Activated T-helper 2 cell treated with anti-CD3 and anti-CD28 coated beads, Interferon-gamma antibody, Interleukin-2, Interleukin-4, amounts not matched to agents 10 μg/mL and 5 μg/mL and 100 μg/mL, durations not matched to agents 14 hours and 24 hours and 36 hours (primary cell): ENCODE data around the gene PLS1. TPM values are rescaled to one million over a fixed set of nuclear protein-coding genes. Genes with fewer than 3 reads are reported as not detected.
A peak's percentile ranks its signal among the peaks of the same experiment; 100 is the strongest.
"Not testable (repeated sequence)": the region's sequence is repeated elsewhere in the genome, so short reads cannot be mapped to it uniquely, and the experiment has no call there.

Source experiments
- DNase-seq: peaks from one replicate; pipeline ENCODE4 v3.0.0; 2021; ENCODE audit warnings: low spot score
- H3K27ac Mint-ChIP-seq: one replicate; pipeline ENCODE4 v1.8.0; 2021; ENCODE audit warnings: mixed read lengths
- H3K27me3 Mint-ChIP-seq: one replicate; pipeline ENCODE4 v1.8.0; 2021; ENCODE audit warnings: low read depth, mixed read lengths
- H3K36me3 Mint-ChIP-seq: one replicate; pipeline ENCODE4 v1.8.0; 2021; ENCODE audit warnings: low read depth, mixed read lengths
- H3K4me1 Mint-ChIP-seq: one replicate; pipeline ENCODE4 v1.8.0; 2021; ENCODE audit warnings: low read depth, mixed read lengths
- H3K4me3 Mint-ChIP-seq: one replicate; pipeline ENCODE4 v1.8.0; 2021; ENCODE audit warnings: low read depth, mild to moderate bottlenecking, moderate library complexity, mixed read lengths
- H3K9me3 Mint-ChIP-seq: one replicate; pipeline ENCODE4 v1.8.0; 2021; ENCODE audit warnings: mixed read lengths
- intact Hi-C: fragments of 100-400 bp; cut with micrococcal nuclease; formaldehyde crosslinking; loops from one replicate; pipeline ENCODE4 v1.15.1; 2023
- total RNA-seq: library from RNA; stranded (reverse); gene quantifications from 2 replicates; pipeline ENCODE4 v1.2.3, GENCODE V29; 2022

The PLS1 gene
- total RNA-seq, 1 donor from 2014 or later = 6.2 TPM

DNA sequence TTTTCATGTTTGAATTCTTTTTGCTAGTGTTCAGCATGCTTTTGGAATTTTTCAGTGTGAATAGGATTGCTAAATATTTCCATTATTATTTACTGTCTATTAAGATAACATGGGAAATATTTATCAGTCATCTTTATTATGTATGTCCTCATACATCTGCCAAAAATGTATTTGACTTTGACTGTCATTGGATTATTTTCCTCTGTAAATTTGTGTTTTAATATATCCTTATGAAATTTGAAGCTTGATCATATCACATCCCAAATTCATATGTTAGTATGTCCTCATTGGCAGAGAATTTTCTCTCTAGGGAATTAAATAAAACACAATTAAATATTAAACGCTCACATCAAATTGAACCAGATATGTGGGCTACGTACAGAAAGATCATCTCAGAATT, 95.3 kb downstream of the PLS1 start:
- Mint-ChIP-seq H3K9me3 (no peaks in the 10 kb centered on the region), H3K27me3 (no peaks in the 10 kb centered on the region), H3K36me3 (no peaks in the 10 kb centered on the region), H3K4me3 (no peak overlapping the region), H3K27ac (no peak overlapping the region), H3K4me1 (peaks cover 2% of the 10 kb centered on the region)
- no peak for DNase-seq
- intact Hi-C loops = no loop called here

DNA sequence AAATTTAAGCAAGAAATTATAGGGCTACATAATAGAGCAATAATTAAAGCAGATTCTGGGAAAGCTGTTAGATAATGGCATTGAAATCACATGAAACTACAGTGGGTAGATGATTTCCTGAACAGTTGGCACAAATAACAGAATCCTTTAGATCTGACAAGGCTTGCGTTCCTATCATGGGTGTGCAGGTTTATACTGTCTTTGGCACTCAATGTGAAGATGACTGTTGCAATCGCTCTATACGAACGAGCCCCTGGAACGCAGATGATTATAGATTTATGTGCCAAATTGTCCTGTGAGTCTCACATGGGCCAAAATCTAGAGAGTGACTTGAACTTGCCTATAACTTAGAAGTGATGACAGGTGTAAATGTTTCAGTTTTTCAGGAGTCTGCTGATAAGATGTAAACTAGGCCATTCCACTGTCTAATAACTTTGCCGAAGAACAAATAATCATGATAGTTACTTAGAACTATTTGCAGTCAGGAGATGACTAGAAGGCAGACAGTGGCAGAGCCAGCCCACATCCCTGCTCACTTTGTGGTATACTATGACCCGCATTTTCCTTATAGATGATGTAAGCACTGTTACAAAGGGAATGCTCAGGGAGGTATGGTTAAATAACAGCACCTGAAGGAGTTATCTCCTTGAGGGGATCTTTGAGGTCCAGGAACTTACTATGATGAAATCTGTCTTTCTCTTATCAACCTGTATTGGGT, 97.1 kb downstream of the PLS1 start:
- H3K36me3 Mint-ChIP-seq = no peaks in the 10 kb centered on the region
- DNase-seq = no peak
- H3K27me3 Mint-ChIP-seq = no peaks in the 10 kb centered on the region
- H3K4me1 Mint-ChIP-seq = peaks cover 2% of the 10 kb centered on the region
- intact Hi-C loops = no loop called here
- H3K4me3 Mint-ChIP-seq = no peak overlapping the region
- H3K9me3 Mint-ChIP-seq = no peaks in the 10 kb centered on the region
- H3K27ac Mint-ChIP-seq = no peak overlapping the region

DNA sequence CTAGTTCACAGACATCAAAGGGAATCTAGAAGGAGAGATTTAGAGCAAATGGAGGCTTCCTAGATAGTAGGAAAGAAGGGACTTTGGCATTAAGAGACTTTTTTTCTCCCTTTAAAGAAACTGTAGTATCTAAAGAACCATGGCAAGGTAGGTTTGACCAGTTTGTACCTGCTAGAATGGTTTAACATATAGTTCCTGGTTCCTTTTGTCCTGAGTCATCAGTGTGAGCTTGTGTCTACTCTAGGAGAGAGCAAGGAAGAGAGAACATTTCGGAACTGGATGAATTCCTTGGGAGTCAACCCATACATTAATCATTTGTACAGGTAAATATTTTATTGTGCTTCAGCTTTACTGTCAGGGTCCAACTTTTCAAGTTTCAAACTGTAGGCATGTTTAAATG, 98.0 kb downstream of the PLS1 start:
- Mint-ChIP-seq H3K4me3 (no peak overlapping the region), H3K36me3 (no peaks in the 10 kb centered on the region), H3K27me3 (no peaks in the 10 kb centered on the region), H3K4me1 (peaks cover 2% of the 10 kb centered on the region), H3K9me3 (no peaks in the 10 kb centered on the region), H3K27ac (no peak overlapping the region)
- DNase-seq = no peak
- intact Hi-C loops = no loop called here

DNA sequence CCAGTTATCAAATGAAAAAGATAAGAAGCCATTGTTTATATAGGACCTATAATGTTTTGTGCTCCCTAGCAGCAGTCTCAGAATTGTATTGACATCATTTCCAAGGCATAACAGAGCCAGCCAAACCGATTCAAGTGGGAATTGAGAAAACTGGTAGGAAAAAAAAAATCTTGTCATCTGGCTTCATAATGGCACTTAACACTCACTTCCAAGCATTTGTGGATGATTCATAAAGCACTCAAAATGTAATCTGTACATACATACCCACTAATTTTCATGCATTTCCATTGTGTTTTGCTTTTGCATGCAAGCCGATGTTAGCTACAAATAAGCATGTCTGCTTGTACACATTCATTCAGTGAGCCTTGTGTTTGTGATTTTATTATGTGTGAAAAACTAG, 109.0 kb downstream of the PLS1 start:
- no peaks in the 10 kb centered on the region for H3K36me3 Mint-ChIP-seq
- H3K27me3 Mint-ChIP-seq = no peaks in the 10 kb centered on the region
- peaks cover 10% of the 10 kb centered on the region for H3K4me1 Mint-ChIP-seq
- no peaks in the 10 kb centered on the region for H3K9me3 Mint-ChIP-seq
- no peak overlapping the region for H3K4me3 Mint-ChIP-seq
- no peak overlapping the region for H3K27ac Mint-ChIP-seq
- intact Hi-C loops = no loop called here
- no peak for DNase-seq

DNA sequence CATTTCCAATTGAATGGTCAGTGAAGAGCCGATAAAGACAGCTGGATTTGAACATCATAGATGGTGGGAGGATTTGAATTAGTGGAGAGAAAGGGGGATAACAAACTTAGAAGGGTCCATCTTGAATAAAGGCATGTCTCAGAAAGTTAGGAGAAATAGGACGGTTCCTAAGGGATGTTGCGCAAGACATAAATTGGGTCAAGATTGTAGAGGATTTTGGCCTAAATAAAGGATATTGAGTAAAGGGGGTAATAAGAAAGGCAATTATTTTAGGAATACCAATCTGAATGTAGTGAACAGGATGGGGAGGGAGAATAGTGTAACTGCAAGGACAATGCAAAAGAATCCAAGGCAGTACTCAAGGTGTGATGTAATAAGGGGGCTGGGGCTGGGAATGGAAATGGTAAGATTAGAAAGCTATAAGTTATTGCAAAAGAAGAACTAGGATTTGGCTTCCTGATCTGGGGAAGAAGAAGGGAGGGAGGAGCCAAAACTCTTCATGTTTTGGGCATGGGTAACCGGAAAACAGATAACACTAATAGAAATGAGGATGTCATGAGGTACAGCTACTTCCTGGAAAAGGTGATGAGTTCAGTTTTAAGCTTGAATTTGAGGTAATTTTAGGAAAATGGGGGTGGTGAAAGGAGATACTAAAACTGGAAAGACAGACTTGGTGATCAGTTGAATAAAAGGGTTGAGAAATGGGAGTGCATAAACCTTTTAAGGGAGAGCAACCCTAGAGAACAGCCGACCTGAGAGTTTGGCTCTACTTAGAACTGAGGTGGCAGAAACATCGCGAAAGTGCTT, 110.3 kb downstream of the PLS1 start:
- intact Hi-C loops = loop anchor here (2.0 kb wide), 1 partner anchor 16 kb away; no protein-coding TSS in a partner anchor
- Mint-ChIP-seq H3K4me3 (no peak overlapping the region), H3K27me3 (no peaks in the 10 kb centered on the region), H3K4me1 (peaks cover 10% of the 10 kb centered on the region), H3K36me3 (no peaks in the 10 kb centered on the region), H3K27ac (no peak overlapping the region), H3K9me3 (no peaks in the 10 kb centered on the region)
- DNase-seq = no peak

DNA sequence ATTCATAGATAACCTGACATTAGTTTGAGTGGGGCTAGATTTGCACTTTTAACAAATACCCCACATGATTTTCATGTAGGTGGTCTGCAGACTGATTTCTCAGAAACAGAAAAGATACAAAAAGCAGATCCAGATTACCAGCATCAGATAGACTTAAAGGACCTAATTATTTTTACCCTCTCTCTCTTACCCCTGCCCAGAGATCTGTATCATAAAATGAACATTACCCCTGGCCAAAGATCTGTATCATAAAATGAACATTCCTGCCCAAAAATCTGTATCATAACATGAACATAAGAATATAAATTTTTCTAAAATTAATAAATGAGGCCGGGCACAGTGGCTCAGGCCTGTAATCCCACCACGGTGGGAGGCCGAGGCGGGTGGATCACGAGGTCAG, 113.0 kb downstream of the PLS1 start:
- no peak for DNase-seq
- H3K9me3 Mint-ChIP-seq = no peaks in the 10 kb centered on the region
- H3K36me3 Mint-ChIP-seq = no peaks in the 10 kb centered on the region
- intact Hi-C loops = no loop called here
- H3K4me3 Mint-ChIP-seq = no peak overlapping the region
- peaks cover 2% of the 10 kb centered on the region for H3K27me3 Mint-ChIP-seq
- H3K4me1 Mint-ChIP-seq = peaks cover 10% of the 10 kb centered on the region
- H3K27ac Mint-ChIP-seq = no peak overlapping the region

DNA sequence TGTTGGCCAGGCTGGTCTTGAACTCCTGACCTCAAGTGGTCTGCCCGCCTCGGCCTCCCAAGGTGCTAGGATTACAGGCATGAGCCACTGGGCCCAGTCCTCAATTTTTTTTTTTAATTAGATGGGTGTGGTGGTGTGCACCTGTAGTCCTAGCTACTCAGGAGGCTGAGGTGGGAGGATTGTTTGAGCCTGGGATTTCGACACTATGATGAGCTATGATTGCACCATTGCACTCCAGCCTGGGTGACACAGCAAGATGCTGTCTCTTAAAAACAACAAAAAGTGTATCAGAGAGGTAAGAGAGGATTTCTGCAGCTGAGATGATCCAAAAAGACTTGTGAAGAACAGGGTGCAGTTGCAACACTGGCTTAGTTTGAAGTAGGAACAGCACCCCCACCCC, 118.7 kb downstream of the PLS1 start:
- H3K4me3 Mint-ChIP-seq, DNase-seq, H3K36me3 Mint-ChIP-seq, H3K27ac Mint-ChIP-seq, H3K4me1 Mint-ChIP-seq, H3K9me3 Mint-ChIP-seq, intact Hi-C loops: not testable (repeated sequence)
- H3K27me3 Mint-ChIP-seq = peaks cover 22% of the 10 kb centered on the region

DNA sequence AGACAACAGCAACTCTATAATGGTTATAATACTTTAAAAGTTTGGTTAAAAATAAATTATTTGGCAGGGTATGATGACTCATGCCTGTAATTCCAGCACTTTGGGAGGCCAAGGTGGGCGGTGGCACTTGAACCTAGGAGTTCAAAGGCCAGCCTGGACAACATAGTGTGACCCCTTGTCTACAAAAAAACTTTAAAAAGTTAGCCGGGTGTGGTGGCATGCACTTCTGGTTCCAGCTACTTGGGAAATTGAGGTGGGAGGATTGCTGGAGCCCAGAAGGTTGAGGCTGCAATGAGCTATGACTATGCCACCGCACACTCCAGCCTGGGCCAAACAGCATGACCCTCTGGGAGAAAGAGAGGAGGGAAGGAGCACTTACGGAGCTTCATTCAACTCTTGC, 119.9 kb downstream of the PLS1 start:
- Mint-ChIP-seq H3K27me3 (peaks cover 32% of the 10 kb centered on the region), H3K9me3 (no peaks in the 10 kb centered on the region), H3K36me3 (no peaks in the 10 kb centered on the region), H3K4me1 (no peaks in the 10 kb centered on the region), H3K4me3 (no peak overlapping the region), H3K27ac (no peak overlapping the region)
- intact Hi-C loops = no loop called here
- DNase-seq = no peak

DNA sequence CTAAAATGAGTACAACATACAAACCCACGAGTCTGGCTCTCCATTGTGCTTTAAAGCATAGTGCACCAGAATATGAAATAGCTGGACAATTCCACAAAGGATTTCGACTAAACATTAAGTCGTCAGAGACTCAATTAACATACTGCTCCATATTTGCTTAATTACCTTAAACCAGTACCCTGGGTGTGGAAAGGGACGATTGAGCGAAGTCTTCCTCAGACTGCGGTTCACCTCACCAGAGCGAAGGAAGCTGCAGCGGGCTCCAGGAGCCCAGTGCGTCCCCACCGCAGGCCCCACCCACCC, 127.4 kb downstream of the PLS1 start:
- no peak overlapping the region for H3K27ac Mint-ChIP-seq
- H3K36me3 Mint-ChIP-seq = no peaks in the 10 kb centered on the region
- no peak for DNase-seq
- peaks cover 4% of the 10 kb centered on the region for H3K4me1 Mint-ChIP-seq
- intact Hi-C loops = loop anchor here (2.0 to 5.0 kb wide), 5 partner anchors 17 to 1249 kb away; partner anchors contain the start of genes ATP1B3, ATR, DIPK2A and XRN1
- H3K4me3 Mint-ChIP-seq = peak overlapping the region; percentile 38
- peaks cover 60% of the 10 kb centered on the region for H3K27me3 Mint-ChIP-seq
- H3K9me3 Mint-ChIP-seq = peaks cover 9% of the 10 kb centered on the region

DNA sequence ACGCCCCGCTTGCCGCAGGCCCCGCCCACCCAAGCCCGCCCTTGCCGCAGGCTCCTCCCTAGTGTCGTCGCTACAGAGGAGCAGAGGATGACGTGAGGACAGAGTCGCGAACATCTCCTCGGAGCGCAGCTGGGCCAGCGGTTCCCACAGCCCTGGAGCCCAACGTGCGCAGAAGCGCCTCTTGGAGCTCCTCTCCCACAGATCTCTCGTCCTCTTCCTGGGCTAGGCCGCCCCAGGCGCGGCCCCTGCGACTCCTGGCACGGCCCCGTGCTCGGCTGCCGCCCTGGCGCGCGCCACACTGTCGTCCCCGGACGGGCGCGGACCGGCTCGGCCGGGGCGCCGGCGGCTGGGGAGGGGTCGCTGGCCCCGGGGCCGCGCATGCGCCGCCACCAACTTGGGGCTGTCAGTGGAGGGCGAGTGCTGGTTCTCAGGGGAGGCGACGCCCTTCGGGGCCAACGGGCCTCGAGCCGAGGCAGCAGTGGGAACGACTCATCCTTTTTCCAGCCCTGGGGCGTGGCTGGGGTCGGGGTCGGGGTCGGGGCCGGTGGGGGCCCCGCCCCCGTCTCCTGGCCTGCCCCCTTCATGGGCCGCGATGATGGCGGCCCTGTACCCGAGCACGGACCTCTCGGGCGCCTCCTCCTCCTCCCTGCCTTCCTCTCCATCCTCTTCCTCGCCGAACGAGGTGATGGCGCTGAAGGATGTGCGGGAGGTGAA, 127.9 kb downstream of the PLS1 start, which contains the start of gene TRPC1:
TSS of gene TRPC1 (plus strand) at position 67 of the 714 bp plus-strand sequence. CDS start at position 593, 526 bp downstream.
- H3K36me3 Mint-ChIP-seq = no peaks in the 10 kb centered on the region
- peaks cover 9% of the 10 kb centered on the region for H3K9me3 Mint-ChIP-seq
- peaks cover 4% of the 10 kb centered on the region for H3K4me1 Mint-ChIP-seq
- intact Hi-C loops = loop anchor here (1.0 to 5.0 kb wide), 6 partner anchors 17 to 1248 kb away; partner anchors contain the start of genes ATP1B3, ATR, DIPK2A and PLS1
- peak; percentile 76 for DNase-seq
- H3K4me3 Mint-ChIP-seq = peak within 1 kb of the TSS; percentile 86
- H3K27me3 Mint-ChIP-seq = peaks cover 56% of the 10 kb centered on the region
- peak within 1 kb of the TSS; percentile 80 for H3K27ac Mint-ChIP-seq

DNA sequence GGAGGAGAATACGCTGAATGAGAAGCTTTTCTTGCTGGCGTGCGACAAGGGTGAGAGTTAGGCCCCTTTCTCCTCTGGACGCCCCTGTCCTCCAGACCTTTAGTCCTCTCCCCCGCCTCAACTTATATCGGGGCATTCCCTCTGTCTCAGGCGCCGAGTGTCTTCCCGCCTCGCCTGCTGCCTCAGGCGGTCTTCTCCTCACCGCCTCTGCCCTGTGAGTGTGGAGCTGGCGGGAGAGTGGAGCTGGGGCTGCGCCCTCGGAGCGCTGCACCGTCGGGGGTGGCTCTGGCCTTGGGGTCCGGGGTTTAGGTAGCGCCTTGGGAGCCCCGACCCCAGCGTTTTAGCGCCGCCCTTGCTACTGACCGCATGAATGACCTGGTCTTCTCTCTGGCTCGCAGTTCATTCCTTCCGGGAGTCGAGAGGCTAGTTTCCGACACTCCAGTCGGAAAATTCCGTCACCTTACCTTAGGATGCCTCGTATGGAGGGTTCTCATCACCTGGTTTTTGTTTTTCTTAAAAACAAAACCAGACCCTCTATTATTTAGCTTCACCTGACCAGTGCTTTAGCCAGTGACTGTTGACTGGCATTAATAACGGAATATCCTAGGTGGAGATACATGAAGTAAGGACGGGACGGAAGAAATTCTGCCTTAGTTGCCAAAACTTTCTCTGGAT, 128.6 kb downstream of the PLS1 start:
- Mint-ChIP-seq H3K27me3 (peaks cover 50% of the 10 kb centered on the region), H3K36me3 (no peaks in the 10 kb centered on the region), H3K27ac (peak overlapping the region; percentile 76), H3K4me3 (peak overlapping the region; percentile 86), H3K4me1 (peaks cover 4% of the 10 kb centered on the region), H3K9me3 (peaks cover 9% of the 10 kb centered on the region)
- intact Hi-C loops = loop anchor here (1.0 to 5.0 kb wide), 5 partner anchors 129 to 1247 kb away; partner anchors contain the start of genes ATP1B3, ATR, DIPK2A and PLS1
- peak; percentile 11 for DNase-seq

DNA sequence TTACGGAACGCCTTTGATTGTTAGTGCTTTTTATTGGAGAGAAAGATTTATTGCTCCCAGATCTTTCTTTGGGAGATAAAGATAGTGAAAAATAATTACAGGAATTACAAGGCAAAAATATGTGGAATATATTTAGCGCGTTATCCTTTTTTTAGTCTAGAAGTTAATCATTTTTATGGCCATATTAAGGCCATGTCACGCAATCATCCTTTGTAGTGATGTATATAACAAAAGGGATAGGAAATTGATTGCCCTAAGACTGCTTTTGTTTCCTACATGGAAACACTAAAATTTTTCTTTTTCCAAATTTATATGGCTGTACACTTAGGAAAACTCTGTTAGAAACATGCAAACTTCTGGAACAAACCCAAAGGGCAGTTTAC, 129.2 kb downstream of the PLS1 start:
- Mint-ChIP-seq H3K27ac (no peak overlapping the region), H3K9me3 (peaks cover 9% of the 10 kb centered on the region), H3K27me3 (peaks cover 47% of the 10 kb centered on the region), H3K4me1 (peaks cover 4% of the 10 kb centered on the region), H3K4me3 (peak overlapping the region; percentile 86), H3K36me3 (no peaks in the 10 kb centered on the region)
- intact Hi-C loops = no loop called here
- DNase-seq = no peak
